ENCODE measurements around the gene MR1. TPM values are rescaled to one million over a fixed set of nuclear protein-coding genes. Genes with fewer than 3 reads are reported as not detected.
A peak's percentile ranks its signal among the peaks of the same experiment; 100 is the strongest.
"Not testable (repeated sequence)": the region's sequence is repeated elsewhere in the genome, so short reads cannot be mapped to it uniquely, and the experiment has no call there.

Gene MR1
- polyA plus RNA-seq, 2 donors = 3.6 to 7.5 TPM

DNA sequence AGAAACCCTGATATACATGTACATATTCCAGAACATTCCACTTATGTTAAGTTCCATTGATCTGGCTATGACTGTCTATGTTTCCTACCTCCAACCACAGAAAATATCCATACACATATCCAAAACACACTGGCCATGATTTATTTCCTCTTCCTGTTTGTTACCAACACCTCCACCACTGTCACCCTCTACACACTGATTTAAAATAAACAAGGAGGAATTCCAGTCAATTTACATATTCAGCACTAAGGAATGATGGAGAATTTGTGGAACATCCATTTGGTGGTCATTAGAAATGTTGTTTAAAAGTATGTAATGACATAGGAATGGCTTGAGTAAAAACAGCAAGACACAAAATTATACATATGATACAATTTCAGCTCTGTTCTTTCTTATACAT is 5.6 kb upstream of the MR1 start:
- Histone ChIP-seq H3K4me1 (ENCODE audit: control insufficient read depth in 2 of 2, insufficient read depth in 2 of 2, low read length in 1 of 2) (peaks cover 0 to 2% of the 10 kb centered on the region in 2 donors), H3K36me3 (ENCODE audit: control insufficient read depth in 2 of 2, insufficient read depth in 2 of 2, low read length in 1 of 2) (no peaks in the 10 kb centered on the region), H3K4me3 (ENCODE audit: low read depth in 1 of 2, low read length in 2 of 2) (no peak overlapping the region), H3K27me3 (ENCODE audit: control insufficient read depth in 1 of 2, insufficient read depth in 2 of 2, low read length in 2 of 2) (no peaks in the 10 kb centered on the region), H3K9me3 (ENCODE audit: control insufficient read depth in 2 of 2, insufficient read depth in 1 of 2, low read depth in 1 of 2, low read length in 1 of 2) (no peaks in the 10 kb centered on the region), H3K27ac (ENCODE audit: low read depth in 2 of 2, low read length in 1 of 2) (no peak overlapping the region)

- Histone ChIP-seq H3K27me3 (ENCODE audit: control insufficient read depth in 1 of 2, insufficient read depth in 2 of 2, low read length in 2 of 2) (no peaks in the 10 kb centered on the region), H3K9me3 (ENCODE audit: control insufficient read depth in 2 of 2, insufficient read depth in 1 of 2, low read depth in 1 of 2, low read length in 1 of 2) (no peaks in the 10 kb centered on the region), H3K4me3 (ENCODE audit: low read depth in 1 of 2, low read length in 2 of 2) (no peak overlapping the region), H3K27ac (ENCODE audit: low read depth in 2 of 2, low read length in 1 of 2) (no peak overlapping the region), H3K36me3 (ENCODE audit: control insufficient read depth in 2 of 2, insufficient read depth in 2 of 2, low read length in 1 of 2) (no peaks in the 10 kb centered on the region), H3K4me1 (ENCODE audit: control insufficient read depth in 2 of 2, insufficient read depth in 2 of 2, low read length in 1 of 2) (peaks cover 0 to 2% of the 10 kb centered on the region in 2 donors)
- 79% methylated on average over 5 of the region's 5 CpGs for WGBS, 2 donors
Measured at GRCh38 chr1:181028615-181029014, 5.2 kb upstream of the MR1 start.

DNA sequence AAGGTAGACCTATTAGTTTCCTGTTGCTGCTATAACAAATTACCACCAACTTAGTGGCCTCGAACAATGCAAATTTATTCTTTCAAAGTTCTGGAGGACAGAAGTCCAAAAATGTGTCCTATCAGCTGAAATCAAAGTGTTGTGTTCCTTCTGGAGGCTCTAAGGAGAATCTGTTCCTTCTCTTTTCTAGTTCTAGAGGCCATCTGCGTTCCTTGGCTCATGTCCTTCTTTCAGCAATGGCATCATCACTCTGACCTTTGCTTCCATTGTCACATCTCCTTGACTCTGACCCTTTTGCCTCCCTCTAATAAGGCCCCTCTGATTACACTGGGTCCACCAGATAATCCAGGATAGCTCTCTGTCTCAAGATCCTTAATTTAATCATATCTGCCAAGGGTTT is 1.2 kb upstream of the MR1 start:
- H3K4me1 ChIP-seq (ENCODE audit: control insufficient read depth in 2 of 2, insufficient read depth in 2 of 2, low read length in 1 of 2) = peaks cover 2 to 8% of the 10 kb centered on the region in 2 donors
- no peak overlapping the region for H3K4me3 ChIP-seq (ENCODE audit: low read depth in 1 of 2, low read length in 2 of 2)
- H3K27ac ChIP-seq (ENCODE audit: low read depth in 2 of 2, low read length in 1 of 2) = peak overlapping the region; percentile 96 to 99
- 90 to 91% methylated on average over 2 of the region's 2 CpGs for WGBS, 2 donors
- H3K36me3 ChIP-seq (ENCODE audit: control insufficient read depth in 2 of 2, insufficient read depth in 2 of 2, low read length in 1 of 2) = no peaks in the 10 kb centered on the region
- no peaks in the 10 kb centered on the region for H3K9me3 ChIP-seq (ENCODE audit: control insufficient read depth in 2 of 2, insufficient read depth in 1 of 2, low read depth in 1 of 2, low read length in 1 of 2)
- H3K27me3 ChIP-seq (ENCODE audit: control insufficient read depth in 1 of 2, insufficient read depth in 2 of 2, low read length in 2 of 2) = no peaks in the 10 kb centered on the region

GRCh38 chr1:181033128-181033798 is 520 bp upstream of the MR1 start:
- Histone ChIP-seq H3K4me3 (ENCODE audit: low read depth in 1 of 2, low read length in 2 of 2) (peak overlapping the region; percentile 10 to 66), H3K27ac (ENCODE audit: low read depth in 2 of 2, low read length in 1 of 2) (peak overlapping the region; percentile 96 to 99), H3K9me3 (ENCODE audit: control insufficient read depth in 2 of 2, insufficient read depth in 1 of 2, low read depth in 1 of 2, low read length in 1 of 2) (no peaks in the 10 kb centered on the region), H3K27me3 (ENCODE audit: control insufficient read depth in 1 of 2, insufficient read depth in 2 of 2, low read length in 2 of 2) (no peaks in the 10 kb centered on the region), H3K4me1 (ENCODE audit: control insufficient read depth in 2 of 2, insufficient read depth in 2 of 2, low read length in 1 of 2) (peaks cover 2 to 8% of the 10 kb centered on the region in 2 donors), H3K36me3 (ENCODE audit: control insufficient read depth in 2 of 2, insufficient read depth in 2 of 2, low read length in 1 of 2) (no peaks in the 10 kb centered on the region)
- WGBS, 2 donors = 24 to 32% methylated on average over 2 of the region's 2 CpGs

- H3K4me3 ChIP-seq (ENCODE audit: low read depth in 1 of 2, low read length in 2 of 2); H3K9me3 ChIP-seq (ENCODE audit: control insufficient read depth in 2 of 2, insufficient read depth in 1 of 2, low read depth in 1 of 2, low read length in 1 of 2); H3K27me3 ChIP-seq (ENCODE audit: control insufficient read depth in 1 of 2, insufficient read depth in 2 of 2, low read length in 2 of 2); H3K36me3 ChIP-seq (ENCODE audit: control insufficient read depth in 2 of 2, insufficient read depth in 2 of 2, low read length in 1 of 2); H3K4me1 ChIP-seq (ENCODE audit: control insufficient read depth in 2 of 2, insufficient read depth in 2 of 2, low read length in 1 of 2); H3K27ac ChIP-seq (ENCODE audit: low read depth in 2 of 2, low read length in 1 of 2): not testable (repeated sequence)
- 94% methylated on average over 4 of the region's 4 CpGs for WGBS, 2 donors
Measured at GRCh38 chr1:181035210-181035609, 1.4 kb downstream of the MR1 start.

DNA sequence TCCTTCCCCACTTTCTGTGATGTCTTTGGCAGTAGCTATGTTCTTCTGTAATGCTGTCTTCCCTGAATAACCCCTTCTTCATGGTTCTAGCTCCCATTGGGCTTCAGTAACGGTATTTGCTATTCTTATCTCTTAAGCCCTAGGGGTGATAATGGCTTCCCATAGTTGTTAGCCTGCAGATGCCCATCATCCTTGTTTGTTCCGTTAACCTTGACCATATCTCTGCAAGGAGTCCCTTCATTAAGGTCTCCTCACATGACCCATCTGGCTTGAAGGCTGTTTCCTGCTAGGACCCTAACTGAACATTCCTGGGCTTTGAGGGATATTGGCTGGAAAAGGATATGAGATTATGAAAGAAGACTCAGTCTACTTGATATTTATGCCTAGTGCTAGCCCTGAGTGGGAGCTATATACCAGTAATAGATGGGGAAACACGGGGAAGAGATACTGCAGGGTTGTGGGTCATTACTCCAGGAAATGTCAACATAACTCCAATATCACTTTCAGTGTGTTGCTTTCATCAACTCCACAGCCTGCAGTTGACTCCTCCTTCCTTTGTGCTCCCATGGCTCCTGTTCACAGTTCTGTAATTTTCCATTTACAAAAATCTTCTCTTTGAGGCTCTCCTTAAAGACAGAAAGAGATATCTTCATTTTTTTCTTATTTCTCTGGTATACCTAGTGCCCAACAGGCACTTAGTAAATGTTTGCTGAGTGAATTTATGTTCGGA is 2.5 kb downstream of the MR1 start:
- H3K27me3 ChIP-seq (ENCODE audit: control insufficient read depth in 1 of 2, insufficient read depth in 2 of 2, low read length in 2 of 2) = no peaks in the 10 kb centered on the region
- peaks cover 2 to 8% of the 10 kb centered on the region in 2 donors for H3K4me1 ChIP-seq (ENCODE audit: control insufficient read depth in 2 of 2, insufficient read depth in 2 of 2, low read length in 1 of 2)
- no peaks in the 10 kb centered on the region for H3K9me3 ChIP-seq (ENCODE audit: control insufficient read depth in 2 of 2, insufficient read depth in 1 of 2, low read depth in 1 of 2, low read length in 1 of 2)
- no peak overlapping the region for H3K4me3 ChIP-seq (ENCODE audit: low read depth in 1 of 2, low read length in 2 of 2)
- 81 to 89% methylated on average over 4 of the region's 4 CpGs for WGBS, 2 donors
- no peaks in the 10 kb centered on the region for H3K36me3 ChIP-seq (ENCODE audit: control insufficient read depth in 2 of 2, insufficient read depth in 2 of 2, low read length in 1 of 2)
- no peak overlapping the region for H3K27ac ChIP-seq (ENCODE audit: low read depth in 2 of 2, low read length in 1 of 2)

GRCh38 chr1:181037386-181037785 is 3.6 kb downstream of the MR1 start:
- Histone ChIP-seq H3K36me3 (ENCODE audit: control insufficient read depth in 2 of 2, insufficient read depth in 2 of 2, low read length in 1 of 2) (no peaks in the 10 kb centered on the region), H3K27me3 (ENCODE audit: control insufficient read depth in 1 of 2, insufficient read depth in 2 of 2, low read length in 2 of 2) (no peaks in the 10 kb centered on the region), H3K9me3 (ENCODE audit: control insufficient read depth in 2 of 2, insufficient read depth in 1 of 2, low read depth in 1 of 2, low read length in 1 of 2) (no peaks in the 10 kb centered on the region), H3K4me1 (ENCODE audit: control insufficient read depth in 2 of 2, insufficient read depth in 2 of 2, low read length in 1 of 2) (peaks cover 2 to 8% of the 10 kb centered on the region in 2 donors), H3K27ac (ENCODE audit: low read depth in 2 of 2, low read length in 1 of 2) (no peak overlapping the region), H3K4me3 (ENCODE audit: low read depth in 1 of 2, low read length in 2 of 2) (no peak overlapping the region)
- 93 to 94% methylated on average over 2 of the region's 2 CpGs for WGBS, 2 donors

DNA sequence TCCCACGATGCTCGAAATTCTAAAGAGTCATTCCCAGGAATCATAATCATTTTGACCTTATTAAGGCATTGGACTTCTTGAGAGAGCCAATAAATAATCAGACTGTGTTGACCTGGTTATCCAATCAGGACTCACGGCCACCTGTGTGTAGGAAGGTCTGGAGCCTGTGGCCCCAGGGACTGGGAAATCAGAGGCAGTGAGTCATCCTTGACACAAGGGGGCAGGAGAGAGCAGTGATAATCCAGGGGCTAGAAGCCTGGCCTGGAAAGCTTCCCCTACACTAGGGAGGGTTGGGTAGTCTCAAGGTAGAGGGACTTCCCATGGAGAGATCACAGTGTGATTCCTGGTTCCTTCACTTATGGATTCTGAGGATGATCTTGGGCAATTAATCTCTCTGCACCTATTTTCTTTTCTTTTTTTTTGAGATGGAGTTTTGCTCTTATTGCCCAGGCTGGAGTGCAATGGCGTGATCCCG is 4.7 kb downstream of the MR1 start:
- Histone ChIP-seq H3K27ac (ENCODE audit: low read depth in 2 of 2, low read length in 1 of 2) (no peak overlapping the region), H3K27me3 (ENCODE audit: control insufficient read depth in 1 of 2, insufficient read depth in 2 of 2, low read length in 2 of 2) (no peaks in the 10 kb centered on the region), H3K4me3 (ENCODE audit: low read depth in 1 of 2, low read length in 2 of 2) (no peak overlapping the region), H3K36me3 (ENCODE audit: control insufficient read depth in 2 of 2, insufficient read depth in 2 of 2, low read length in 1 of 2) (no peaks in the 10 kb centered on the region), H3K9me3 (ENCODE audit: control insufficient read depth in 2 of 2, insufficient read depth in 1 of 2, low read depth in 1 of 2, low read length in 1 of 2) (no peaks in the 10 kb centered on the region), H3K4me1 (ENCODE audit: control insufficient read depth in 2 of 2, insufficient read depth in 2 of 2, low read length in 1 of 2) (peaks cover 2 to 7% of the 10 kb centered on the region in 2 donors)
- WGBS, 2 donors = 87 to 90% methylated on average over 5 of the region's 5 CpGs

DNA sequence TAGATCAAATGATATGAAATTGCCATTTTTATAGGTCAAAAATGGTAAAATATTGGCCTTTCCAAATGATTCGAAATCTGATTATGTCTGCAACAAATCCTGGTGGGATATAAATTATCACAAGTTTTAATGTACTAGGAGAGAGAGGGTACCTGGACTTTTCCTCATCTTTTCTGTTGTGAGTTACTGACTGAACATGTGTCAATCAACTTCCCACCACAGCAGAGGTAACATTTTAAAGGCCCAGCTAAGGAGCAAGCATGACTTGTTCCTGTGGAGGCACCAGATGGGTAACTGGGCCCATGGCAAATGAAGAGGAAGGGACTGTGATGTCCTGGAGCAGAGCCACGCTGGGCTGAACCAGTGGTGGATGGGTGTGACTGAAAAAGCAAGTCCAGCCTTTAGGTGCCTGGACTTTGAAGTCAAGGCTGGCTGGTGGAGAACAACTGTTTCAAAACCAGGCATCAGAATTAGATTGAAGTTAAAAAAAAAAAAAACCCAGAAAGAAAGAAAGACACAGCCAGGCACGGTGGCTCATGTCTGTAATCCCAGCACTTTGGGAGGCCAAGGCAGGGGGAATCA is 6.6 kb downstream of the MR1 start:
- Histone ChIP-seq H3K27me3 (ENCODE audit: control insufficient read depth in 1 of 2, insufficient read depth in 2 of 2, low read length in 2 of 2) (no peaks in the 10 kb centered on the region), H3K4me3 (ENCODE audit: low read depth in 1 of 2, low read length in 2 of 2) (no peak overlapping the region), H3K27ac (ENCODE audit: low read depth in 2 of 2, low read length in 1 of 2) (no peak overlapping the region), H3K9me3 (ENCODE audit: control insufficient read depth in 2 of 2, insufficient read depth in 1 of 2, low read depth in 1 of 2, low read length in 1 of 2) (no peaks in the 10 kb centered on the region), H3K4me1 (ENCODE audit: control insufficient read depth in 2 of 2, insufficient read depth in 2 of 2, low read length in 1 of 2) (peaks cover 4 to 12% of the 10 kb centered on the region in 2 donors), H3K36me3 (ENCODE audit: control insufficient read depth in 2 of 2, insufficient read depth in 2 of 2, low read length in 1 of 2) (no peaks in the 10 kb centered on the region)
- 66 to 76% methylated on average over 3 of the region's 3 CpGs for WGBS, 2 donors
